T-cell (primary cell): ENCODE data around the gene EEFSEC. TPM values are rescaled to one million over a fixed set of nuclear protein-coding genes. Genes with fewer than 3 reads are reported as not detected.

Source experiments
- ATAC-seq, 4 experiments: fragments of 200-7000 bp in 3 of 4; fragments of 150-1000 bp in 1 of 4; cut with Tn5 transposase; replicated peaks in 1 of 4; 1 replicate in 3 of 4; 2 replicates in 1 of 4; pipeline ENCODE4 v1.10.0; 2021; ENCODE audit warnings: moderate library complexity in 3 of 4, mild to moderate bottlenecking in 2 of 4, moderate number of reproducible peaks in 1 of 4
- CTCF ChIA-PET, 2 donors: fragments of 300-600 bp; sonication (Branson Sonifier 250); formaldehyde crosslinking; loops; one replicate each; lab custom pipeline; 2022; ENCODE audit warnings: antibody characterized with exemption in 2 of 2; lab: Charles Lee
- POLR2A ChIA-PET, 2 donors: fragments of 300-600 bp; sonication (Branson Sonifier 250); formaldehyde crosslinking; loops; one replicate each; lab custom pipeline; 2022; ENCODE audit warnings: antibody characterized with exemption in 2 of 2; lab: Charles Lee
- DNase-seq, 35 experiments: peaks; one replicate each; pipeline versions ENCODE4 v3.0.0 to v3.0.0-alpha.2; 2013 to 2023
- H3K27ac ChIP-seq: one replicate; pipeline ENCODE4 v1.5.1; 2013; ENCODE audit warnings: low read length
- H3K27me3 ChIP-seq, 2 experiments: replicated peaks in 1 of 2; 1 replicate in 1 of 2; 2 replicates in 1 of 2; pipeline versions ENCODE4 v1.6.1 to v1.7.0; 2013; ENCODE audit warnings: low read length in 1 of 2, mixed read lengths in 1 of 2; ENCODE audit not compliant: control insufficient read depth in 2 of 2, insufficient read depth in 2 of 2; ENCODE audit errors: extremely low read depth in 1 of 2
- H3K36me3 ChIP-seq, 2 donors: 1 replicate in 1 of 2; 2 replicates in 1 of 2; pipeline versions ENCODE4 v1.6.1 to v1.7.0; 2013; ENCODE audit warnings: low read length in 1 of 2; ENCODE audit not compliant: control insufficient read depth in 2 of 2, insufficient read depth in 1 of 2; ENCODE audit errors: extremely low read depth in 1 of 2
- H3K4me1 ChIP-seq, 2 experiments: 1 replicate in 1 of 2; 2 replicates in 1 of 2; pipeline versions ENCODE4 v1.6.1 to v1.7.0; 2013; ENCODE audit warnings: low read length in 2 of 2, mixed read lengths in 1 of 2; ENCODE audit not compliant: insufficient read depth in 2 of 2, control insufficient read depth in 1 of 2; ENCODE audit errors: extremely low read depth in 1 of 2
- H3K4me3 ChIP-seq, 2 donors: 1 replicate in 1 of 2; 2 replicates in 1 of 2; pipeline versions ENCODE4 v1.5.1 to v1.7.0; 2013; ENCODE audit warnings: mild to moderate bottlenecking in 2 of 2, low read length in 1 of 2, moderate library complexity in 1 of 2; ENCODE audit not compliant: control insufficient read depth in 1 of 2; ENCODE audit errors: extremely low read depth in 1 of 2
- H3K9me3 ChIP-seq: 2 replicates; pipeline ENCODE4 v1.7.0; 2013
- H3K27ac Mint-ChIP-seq, 2 donors: one replicate each; pipeline ENCODE4 v1.8.0; 2020 to 2021; ENCODE audit warnings: mild to moderate bottlenecking in 2 of 2, mixed read lengths in 2 of 2
- H3K27me3 Mint-ChIP-seq, 2 donors: one replicate each; pipeline ENCODE4 v1.8.0; 2021 to 2022; ENCODE audit warnings: mixed read lengths in 2 of 2
- H3K36me3 Mint-ChIP-seq: one replicate; pipeline ENCODE4 v1.8.0; 2021; ENCODE audit warnings: mixed read lengths
- H3K4me1 Mint-ChIP-seq, 3 donors: one replicate each; pipeline ENCODE4 v1.8.0; 2020 to 2022; ENCODE audit warnings: mixed read lengths in 3 of 3, mild to moderate bottlenecking in 1 of 3
- H3K4me3 Mint-ChIP-seq, 3 donors: one replicate each; pipeline ENCODE4 v1.8.0; 2020 to 2022; ENCODE audit warnings: mild to moderate bottlenecking in 3 of 3, mixed read lengths in 3 of 3, moderate library complexity in 3 of 3
- H3K9me3 Mint-ChIP-seq, 3 donors: one replicate each; pipeline ENCODE4 v1.8.0; 2020 to 2022; ENCODE audit warnings: mixed read lengths in 3 of 3
- WGBS: methylation state at CpG from one replicate; pipeline ENCODE4 v1.1.5; 2013; ENCODE audit warnings: missing lambda C conversion rate; ENCODE audit not compliant: insufficient coverage; 5-methylcytosine and 5-hydroxymethylcytosine counted together
- total RNA-seq, 35 experiments: library from RNA in 6 of 35; stranded (reverse) in 6 of 35; fragments of 120-200 nt in 1 of 35; gene quantifications; one replicate each; pipeline versions ENCODE4 v1.2.1 to v1.2.4 and lab custom pipeline; 2013 to 2026

Gene EEFSEC
- total RNA-seq, 5 donors from 2014 or later (not counting 1 experiment from before 2014, with no cell fraction given) = 15.9 to 21.1 (median 19.1) TPM

- 88% methylated on average over 11 of the region's 13 CpGs for WGBS
- H3K4me1 Mint-ChIP-seq = peaks cover 16 to 24% (median 18%) of the 10 kb centered on the region in 3 donors
- H3K4me3 ChIP-seq = no peak overlapping the region
- H3K9me3 Mint-ChIP-seq = no peaks in the 10 kb centered on the region
- ChIA-PET POLR2A (no interaction called here), CTCF (no interaction called here)
- H3K4me1 ChIP-seq = peaks cover 0 to 12% of the 10 kb centered on the region in 2 experiments
- no peaks in the 10 kb centered on the region for H3K9me3 ChIP-seq
- H3K36me3 ChIP-seq = peaks cover 6 to 7% of the 10 kb centered on the region in 2 donors
- no peak overlapping the region for H3K27ac Mint-ChIP-seq
- no peak for ATAC-seq
- H3K27me3 Mint-ChIP-seq = no peaks in the 10 kb centered on the region
- DNase-seq = no peak
- H3K36me3 Mint-ChIP-seq = peaks cover 34% of the 10 kb centered on the region
- H3K27ac ChIP-seq = no peak overlapping the region
- no peak overlapping the region for H3K4me3 Mint-ChIP-seq
- no peaks in the 10 kb centered on the region for H3K27me3 ChIP-seq
These were observed 177.0 kb downstream of the EEFSEC start for GRCh38 chr3:128330214-128330842.

- no peak overlapping the region for H3K4me3 ChIP-seq
- peaks cover 9 to 25% of the 10 kb centered on the region in 2 donors for H3K36me3 ChIP-seq
- DNase-seq (no peak), ATAC-seq (no peak)
- ChIA-PET CTCF (no interaction called here), POLR2A (no interaction called here)
- no peaks in the 10 kb centered on the region for H3K9me3 Mint-ChIP-seq
- H3K36me3 Mint-ChIP-seq = peaks cover 46% of the 10 kb centered on the region
- 88% methylated on average over 4 of the region's 8 CpGs for WGBS
- no peaks in the 10 kb centered on the region for H3K9me3 ChIP-seq
- no peaks in the 10 kb centered on the region for H3K4me1 ChIP-seq
- H3K27me3 ChIP-seq = no peaks in the 10 kb centered on the region
- H3K4me3 Mint-ChIP-seq = no peak overlapping the region
- no peak overlapping the region for H3K27ac ChIP-seq
- no peaks in the 10 kb centered on the region for H3K27me3 Mint-ChIP-seq
- peaks cover 0 to 6% (median 0%) of the 10 kb centered on the region in 3 donors for H3K4me1 Mint-ChIP-seq
- no peak overlapping the region for H3K27ac Mint-ChIP-seq
These were observed 180.9 kb downstream of the EEFSEC start for GRCh38 chr3:128334086-128334645.

- Histone ChIP-seq H3K36me3 (peaks cover 9 to 25% of the 10 kb centered on the region in 2 donors), H3K4me3 (no peak overlapping the region), H3K4me1 (no peaks in the 10 kb centered on the region), H3K9me3 (no peaks in the 10 kb centered on the region), H3K27ac (no peak overlapping the region), H3K27me3 (no peaks in the 10 kb centered on the region)
- H3K4me3 Mint-ChIP-seq = no peak overlapping the region
- ATAC-seq (no peak), DNase-seq (no peak)
- POLR2A ChIA-PET = no interaction called here
- CTCF ChIA-PET = no interaction called here
- no peaks in the 10 kb centered on the region for H3K27me3 Mint-ChIP-seq
- no peak overlapping the region for H3K27ac Mint-ChIP-seq
- peaks cover 0 to 6% (median 0%) of the 10 kb centered on the region in 3 donors for H3K4me1 Mint-ChIP-seq
- H3K9me3 Mint-ChIP-seq = no peaks in the 10 kb centered on the region
- peaks cover 47% of the 10 kb centered on the region for H3K36me3 Mint-ChIP-seq
- WGBS = 100% methylated on average over 2 of the region's 3 CpGs
These were observed 181.5 kb downstream of the EEFSEC start for GRCh38 chr3:128334766-128335165.

GRCh38 chr3:128335621-128336296 lies 182.5 kb downstream of the EEFSEC start:
- Histone ChIP-seq H3K4me1 (no peaks in the 10 kb centered on the region), H3K27ac (no peak overlapping the region), H3K9me3 (no peaks in the 10 kb centered on the region), H3K27me3 (no peaks in the 10 kb centered on the region), H3K4me3 (no peak overlapping the region), H3K36me3 (peaks cover 12 to 28% of the 10 kb centered on the region in 2 donors)
- POLR2A ChIA-PET = no interaction called here
- no peak overlapping the region for H3K4me3 Mint-ChIP-seq
- peaks cover 0 to 11% (median 0%) of the 10 kb centered on the region in 3 donors for H3K4me1 Mint-ChIP-seq
- ATAC-seq (no peak), DNase-seq (no peak)
- H3K9me3 Mint-ChIP-seq = no peaks in the 10 kb centered on the region
- 85% methylated on average over 3 of the region's 5 CpGs for WGBS
- peaks cover 52% of the 10 kb centered on the region for H3K36me3 Mint-ChIP-seq
- no peaks in the 10 kb centered on the region for H3K27me3 Mint-ChIP-seq
- H3K27ac Mint-ChIP-seq = no peak overlapping the region
- CTCF ChIA-PET = no interaction called here

GRCh38 chr3:128336337-128337156 lies 183.3 kb downstream of the EEFSEC start:
- DNase-seq = no peak
- WGBS = 99% methylated on average over 12 of the region's 14 CpGs
- H3K27me3 Mint-ChIP-seq = no peaks in the 10 kb centered on the region
- peaks cover 56% of the 10 kb centered on the region for H3K36me3 Mint-ChIP-seq
- ATAC-seq = no peak
- no peaks in the 10 kb centered on the region for H3K9me3 Mint-ChIP-seq
- peaks cover 0 to 11% (median 0%) of the 10 kb centered on the region in 3 donors for H3K4me1 Mint-ChIP-seq
- ChIA-PET POLR2A (no interaction called here), CTCF (no interaction called here)
- Histone ChIP-seq H3K9me3 (no peaks in the 10 kb centered on the region), H3K36me3 (peaks cover 13 to 36% of the 10 kb centered on the region in 2 donors), H3K4me1 (no peaks in the 10 kb centered on the region), H3K27me3 (no peaks in the 10 kb centered on the region), H3K27ac (no peak overlapping the region), H3K4me3 (no peak overlapping the region)
- H3K27ac Mint-ChIP-seq = no peak overlapping the region
- no peak overlapping the region for H3K4me3 Mint-ChIP-seq

GRCh38 chr3:128337305-128337704 lies 184.0 kb downstream of the EEFSEC start:
- ATAC-seq = no peak
- ChIA-PET CTCF (no interaction called here), POLR2A (no interaction called here)
- 98% methylated on average over 8 of the region's 10 CpGs for whole genome bisulfite sequencing
- H3K4me3 Mint-ChIP-seq = no peak overlapping the region
- no peak for DNase-seq
- Histone ChIP-seq H3K27ac (no peak overlapping the region), H3K27me3 (no peaks in the 10 kb centered on the region), H3K9me3 (no peaks in the 10 kb centered on the region), H3K4me1 (no peaks in the 10 kb centered on the region), H3K4me3 (no peak overlapping the region), H3K36me3 (peaks cover 16 to 43% of the 10 kb centered on the region in 2 donors)
- H3K27ac Mint-ChIP-seq = no peak overlapping the region
- H3K4me1 Mint-ChIP-seq = peaks cover 0 to 11% (median 0%) of the 10 kb centered on the region in 3 donors
- no peaks in the 10 kb centered on the region for H3K9me3 Mint-ChIP-seq
- peaks cover 56% of the 10 kb centered on the region for H3K36me3 Mint-ChIP-seq
- no peaks in the 10 kb centered on the region for H3K27me3 Mint-ChIP-seq
